Liver (tissue), 9 donors: Measurements from ENCODE around the gene C1GALT1. TPM values are rescaled to one million over a fixed set of nuclear protein-coding genes. Genes with fewer than 3 reads are reported as not detected.

Source experiments
- DNase-seq: peaks from one replicate; pipeline ENCODE4 v3.0.0-alpha.2; 2017; ENCODE audit warnings: low spot score
- H3K27ac ChIP-seq, 2 donors: one replicate each; pipeline ENCODE4 v1.7.0; 2013; ENCODE audit warnings: inconsistent platforms in 2 of 2, low read length in 2 of 2, control low read depth in 1 of 2, low read depth in 1 of 2, mild to moderate bottlenecking in 1 of 2
- H3K27me3 ChIP-seq, 4 donors: one replicate each; pipeline versions ENCODE4 v1.6.1 to v1.7.0; 2013; ENCODE audit warnings: low read length in 3 of 4, inconsistent platforms in 1 of 4, mild to moderate bottlenecking in 1 of 4, moderate library complexity in 1 of 4; ENCODE audit not compliant: control insufficient read depth in 4 of 4, insufficient read depth in 4 of 4
- H3K36me3 ChIP-seq, 4 donors: one replicate each; pipeline versions ENCODE4 v1.6.1 to v1.7.0; 2013; ENCODE audit warnings: low read length in 3 of 4, mild to moderate bottlenecking in 3 of 4, low read depth in 1 of 4, moderate library complexity in 1 of 4; ENCODE audit not compliant: control insufficient read depth in 4 of 4, insufficient read depth in 3 of 4
- H3K4me1 ChIP-seq, 4 donors: one replicate each; pipeline versions ENCODE4 v1.6.1 to v1.7.0; 2013; ENCODE audit warnings: low read length in 3 of 4, mild to moderate bottlenecking in 3 of 4, moderate library complexity in 1 of 4; ENCODE audit not compliant: control insufficient read depth in 4 of 4, insufficient read depth in 4 of 4
- H3K4me3 ChIP-seq, 3 donors: one replicate each; pipeline versions ENCODE4 v1.6.1 to v1.7.0; 2013; ENCODE audit warnings: low read length in 3 of 3, control low read depth in 1 of 3, low read depth in 1 of 3, mild to moderate bottlenecking in 1 of 3
- H3K9ac ChIP-seq, 2 donors: one replicate each; pipeline ENCODE4 v1.7.0; 2013; ENCODE audit warnings: low read length in 2 of 2, mild to moderate bottlenecking in 2 of 2, moderate library complexity in 2 of 2, control low read depth in 1 of 2, low read depth in 1 of 2
- H3K9me3 ChIP-seq, 4 donors: one replicate each; pipeline versions ENCODE4 v1.6.1 to v1.7.0; 2013; ENCODE audit warnings: low read length in 3 of 4; ENCODE audit not compliant: control insufficient read depth in 4 of 4
- ATF3 ChIP-seq: IDR thresholded peaks from 2 replicates; pipeline ENCODE4 v1.6.1; 2016; ENCODE audit warnings: antibody characterized with exemption
- CTCF ChIP-seq: fragments of 150-350 bp; IDR thresholded peaks from 2 replicates; pipeline ENCODE4 v1.5.1; 2017; ENCODE audit warnings: improper control_type of control experiment, low read depth, low read length; ENCODE audit not compliant: missing input control
- EGR1 ChIP-seq, 2 donors: IDR thresholded peaks; 2 replicates each; pipeline ENCODE4 v1.6.1; 2016 to 2018; ENCODE audit warnings: antibody characterized with exemption in 2 of 2, low read depth in 2 of 2
- FOXA1 ChIP-seq: IDR thresholded peaks from 2 replicates; pipeline ENCODE4 v1.6.1; 2016; ENCODE audit warnings: antibody characterized with exemption
- FOXA2 ChIP-seq: IDR thresholded peaks from 2 replicates; pipeline ENCODE4 v1.6.1; 2016; ENCODE audit warnings: antibody characterized with exemption
- GABPA ChIP-seq, 2 donors: IDR thresholded peaks in 1 of 2; conservative IDR thresholded peaks in 1 of 2; 2 replicates each; pipeline ENCODE4 v1.6.1; 2016; ENCODE audit warnings: antibody characterized with exemption in 2 of 2, mild to moderate bottlenecking in 1 of 2, moderate library complexity in 1 of 2
- HNF4A ChIP-seq, 2 donors: conservative IDR thresholded peaks; 2 replicates each; pipeline ENCODE4 v1.6.1; 2016; ENCODE audit warnings: antibody characterized with exemption in 2 of 2, mild to moderate bottlenecking in 2 of 2
- HNF4G ChIP-seq: IDR thresholded peaks from 2 replicates; pipeline ENCODE4 v1.6.1; 2016; ENCODE audit warnings: antibody characterized with exemption
- JUND ChIP-seq, 2 donors: IDR thresholded peaks; 2 replicates each; pipeline ENCODE4 v1.6.1; 2016; ENCODE audit warnings: antibody characterized with exemption in 2 of 2
- MAX ChIP-seq: IDR thresholded peaks from 2 replicates; pipeline ENCODE4 v1.6.1; 2016; ENCODE audit warnings: antibody characterized with exemption
- NR2F2 ChIP-seq: IDR thresholded peaks from 2 replicates; pipeline ENCODE4 v1.6.1; 2016; ENCODE audit warnings: antibody characterized with exemption
- RAD21 ChIP-seq, 2 donors: IDR thresholded peaks; 2 replicates each; pipeline ENCODE4 v1.6.1; 2016; ENCODE audit warnings: antibody characterized with exemption in 2 of 2, mild to moderate bottlenecking in 2 of 2
- REST ChIP-seq: IDR thresholded peaks from 2 replicates; pipeline ENCODE4 v1.6.1; 2016; ENCODE audit warnings: antibody characterized with exemption, mild to moderate bottlenecking
- RXRA ChIP-seq, 2 donors: IDR thresholded peaks; 2 replicates each; pipeline ENCODE4 v1.6.1; 2017 to 2018; ENCODE audit warnings: antibody characterized with exemption in 2 of 2, mild to moderate bottlenecking in 1 of 2
- SP1 ChIP-seq: IDR thresholded peaks from 2 replicates; pipeline ENCODE4 v1.6.1; 2018; ENCODE audit warnings: antibody characterized with exemption, mild to moderate bottlenecking
- TAF1 ChIP-seq: conservative IDR thresholded peaks from 2 replicates; pipeline ENCODE4 v1.6.1; 2016; ENCODE audit warnings: antibody characterized with exemption, mild to moderate bottlenecking
- YY1 ChIP-seq: IDR thresholded peaks from 2 replicates; pipeline ENCODE4 v1.6.1; 2016; ENCODE audit warnings: antibody characterized with exemption, mild to moderate bottlenecking
- ZBTB33 ChIP-seq: IDR thresholded peaks from 2 replicates; pipeline ENCODE4 v1.6.1; 2016; ENCODE audit warnings: antibody characterized with exemption
- WGBS: extraction: QIAGEN DNeasy Blood & Tissue Kit; methylation state at CpG from one replicate; pipeline ENCODE4 v1.1.7; 2013; 5-methylcytosine and 5-hydroxymethylcytosine counted together
- polyA plus RNA-seq, 2 donors: library from polyadenylated mRNA; stranded (reverse) in 1 of 2; unstranded in 1 of 2; fragments of 200-250 nt in 1 of 2; fragments of >200 nt in 1 of 2; fragmentation: Nextera tagmentation in 1 of 2; extraction: Ambion mirVana in 1 of 2; gene quantifications; one replicate each; pipeline versions ENCODE4 v1.2.1 to v1.2.3, GENCODE V29; 2013 to 2015
- total RNA-seq, 2 donors: library from RNA; depleted of rRNA; stranded (reverse); fragments of >200 nt; gene quantifications; one replicate each; pipeline ENCODE4 v1.2.3, GENCODE V29; 2014
- donor health status: healthy.
- donor health status: healthy.
- donor health status: healthy.
- donor health status: healthy.
- donor health status: healthy.

Gene C1GALT1
- total and polyA plus RNA-seq, 4 donors: 5.6 to 28.6 (median 12.5) TPM

- no peak overlapping the region for H3K4me3 ChIP-seq
- H3K27ac ChIP-seq: no peak overlapping the region
- TF ChIP-seq JUND (IDR thresholded peaks at IDR 0.05) (peak; percentile 70 to 72), MAX (no peak)
- no peaks in the 10 kb centered on the region for H3K27me3 ChIP-seq
- DNase-seq: no peak
- peaks cover 0 to 5% (median 2%) of the 10 kb centered on the region in 4 donors for H3K9me3 ChIP-seq
- WGBS: 81% methylated on average over 1 of the region's 1 CpG
- no peaks in the 10 kb centered on the region for H3K36me3 ChIP-seq
- H3K4me1 ChIP-seq: peaks cover 0 to 10% (median 0%) of the 10 kb centered on the region in 4 donors
- no peak overlapping the region for H3K9ac ChIP-seq
These were observed 5.3 kb upstream of the C1GALT1 start for GRCh38 chr7:7177044-7177517.

- DNase-seq: no peak
- no peak for TF ChIP-seq ATF3
- TF ChIP-seq JUND (IDR thresholded peaks at IDR 0.05): no peak
- TF ChIP-seq NR2F2: no peak
- no peak for TF ChIP-seq GABPA (IDR thresholded peaks at IDR 0.05 in 1 of 2, conservative IDR thresholded peaks at IDR 0.05 in 1 of 2)
- TF ChIP-seq SP1: no peak
- TF ChIP-seq ZBTB33: no peak
- TF ChIP-seq HNF4A (conservative IDR thresholded peaks at IDR 0.05): no peak
- no peak for TF ChIP-seq YY1
- no peak for TF ChIP-seq TAF1
- TF ChIP-seq FOXA2: no peak
- no peak for TF ChIP-seq RXRA (IDR thresholded peaks at IDR 0.05)
- TF ChIP-seq REST: no peak
- no peak for TF ChIP-seq EGR1 (IDR thresholded peaks at IDR 0.05; ENCODE audit: low read depth in 2 of 2)
- TF ChIP-seq FOXA1: no peak
- no peak for TF ChIP-seq HNF4G
- TF ChIP-seq MAX: no peak
- no peak for TF ChIP-seq CTCF
- no peak for TF ChIP-seq RAD21 (IDR thresholded peaks at IDR 0.05)
- no peaks in the 10 kb centered on the region for H3K27me3 ChIP-seq
- H3K4me3 ChIP-seq: no peak overlapping the region
- H3K36me3 ChIP-seq: no peaks in the 10 kb centered on the region
- no peak overlapping the region for H3K9ac ChIP-seq
- peaks cover 0 to 10% (median 0%) of the 10 kb centered on the region in 4 donors for H3K4me1 ChIP-seq
- peaks cover 0 to under 1% (median 0%) of the 10 kb centered on the region in 4 donors for H3K9me3 ChIP-seq
- H3K27ac ChIP-seq: no peak overlapping the region
- 97% methylated on average over 2 of the region's 2 CpGs for WGBS
These were observed 4.3 kb upstream of the C1GALT1 start for GRCh38 chr7:7178081-7178480.
